ENCODE measurements around the gene SRGAP2C.
"Not testable (repeated sequence)": the region's sequence is repeated elsewhere in the genome, so short reads cannot be mapped to it uniquely, and the experiment has no call there.

SRGAP2C gene

GRCh38 chr1:121232445-121233125 is 47.8 kb downstream of the SRGAP2C start:
- H3K4me1 ChIP-seq (ENCODE audit: control extremely low read depth in 1 of 4, control insufficient read depth in 4 of 4, insufficient read depth in 4 of 4, low read length in 3 of 4); H3K9me3 ChIP-seq (ENCODE audit: control extremely low read depth in 1 of 5, control insufficient read depth in 4 of 5, insufficient read depth in 2 of 5, low read depth in 1 of 5, low read length in 4 of 5); CTCF ChIA-PET; H3K27ac ChIP-seq (ENCODE audit: insufficient read depth in 1 of 2, low read depth in 1 of 2, low read length in 2 of 2, poor library complexity in 1 of 2, severe bottlenecking in 2 of 2); H3K36me3 ChIP-seq (ENCODE audit: control insufficient read depth in 4 of 4, insufficient read depth in 4 of 4, low read length in 3 of 4); H3K4me3 ChIP-seq (ENCODE audit: control insufficient read depth in 1 of 7, extremely low read depth in 1 of 7, insufficient read depth in 4 of 7, low read depth in 2 of 7, low read length in 6 of 7); H3K27me3 ChIP-seq (replicated peaks in 2 of 5; ENCODE audit: control insufficient read depth in 4 of 5, insufficient read depth in 5 of 5, low read length in 4 of 5); POLR2A ChIA-PET: not testable (repeated sequence)
- peak in 1 of 3 donors; percentile 0 for DNase-seq
- WGBS (ENCODE audit: insufficient coverage) = no CpG with 5 or more reads among the region's 4 CpGs

- H3K4me3 ChIP-seq (ENCODE audit: control insufficient read depth in 1 of 7, extremely low read depth in 1 of 7, insufficient read depth in 4 of 7, low read depth in 2 of 7, low read length in 6 of 7); H3K27ac ChIP-seq (ENCODE audit: insufficient read depth in 1 of 2, low read depth in 1 of 2, low read length in 2 of 2, poor library complexity in 1 of 2, severe bottlenecking in 2 of 2); H3K4me1 ChIP-seq (ENCODE audit: control extremely low read depth in 1 of 4, control insufficient read depth in 4 of 4, insufficient read depth in 4 of 4, low read length in 3 of 4); H3K9me3 ChIP-seq (ENCODE audit: control extremely low read depth in 1 of 5, control insufficient read depth in 4 of 5, insufficient read depth in 2 of 5, low read depth in 1 of 5, low read length in 4 of 5); POLR2A ChIA-PET; DNase-seq; H3K36me3 ChIP-seq (ENCODE audit: control insufficient read depth in 4 of 4, insufficient read depth in 4 of 4, low read length in 3 of 4); CTCF ChIA-PET; H3K27me3 ChIP-seq (replicated peaks in 2 of 5; ENCODE audit: control insufficient read depth in 4 of 5, insufficient read depth in 5 of 5, low read length in 4 of 5): not testable (repeated sequence)
- no CpG with 5 or more reads among the region's 6 CpGs for WGBS (ENCODE audit: insufficient coverage)
These were observed 49.5 kb downstream of the SRGAP2C start for GRCh38 chr1:121234090-121234759.

- H3K4me3 ChIP-seq (ENCODE audit: control insufficient read depth in 1 of 7, extremely low read depth in 1 of 7, insufficient read depth in 4 of 7, low read depth in 2 of 7, low read length in 6 of 7); H3K9me3 ChIP-seq (ENCODE audit: control extremely low read depth in 1 of 5, control insufficient read depth in 4 of 5, insufficient read depth in 2 of 5, low read depth in 1 of 5, low read length in 4 of 5); H3K27ac ChIP-seq (ENCODE audit: insufficient read depth in 1 of 2, low read depth in 1 of 2, low read length in 2 of 2, poor library complexity in 1 of 2, severe bottlenecking in 2 of 2); H3K4me1 ChIP-seq (ENCODE audit: control extremely low read depth in 1 of 4, control insufficient read depth in 4 of 4, insufficient read depth in 4 of 4, low read length in 3 of 4); CTCF ChIA-PET; DNase-seq; POLR2A ChIA-PET; H3K36me3 ChIP-seq (ENCODE audit: control insufficient read depth in 4 of 4, insufficient read depth in 4 of 4, low read length in 3 of 4); H3K27me3 ChIP-seq (replicated peaks in 2 of 5; ENCODE audit: control insufficient read depth in 4 of 5, insufficient read depth in 5 of 5, low read length in 4 of 5): not testable (repeated sequence)
- no CpG with 5 or more reads among the region's 1 CpG for WGBS (ENCODE audit: insufficient coverage)
These were observed 53.6 kb downstream of the SRGAP2C start for GRCh38 chr1:121238384-121238783.

- POLR2A ChIA-PET; H3K36me3 ChIP-seq (ENCODE audit: control insufficient read depth in 4 of 4, insufficient read depth in 4 of 4, low read length in 3 of 4); H3K9me3 ChIP-seq (ENCODE audit: control extremely low read depth in 1 of 5, control insufficient read depth in 4 of 5, insufficient read depth in 2 of 5, low read depth in 1 of 5, low read length in 4 of 5); H3K4me1 ChIP-seq (ENCODE audit: control extremely low read depth in 1 of 4, control insufficient read depth in 4 of 4, insufficient read depth in 4 of 4, low read length in 3 of 4); CTCF ChIA-PET; H3K27me3 ChIP-seq (replicated peaks in 2 of 5; ENCODE audit: control insufficient read depth in 4 of 5, insufficient read depth in 5 of 5, low read length in 4 of 5); DNase-seq; H3K27ac ChIP-seq (ENCODE audit: insufficient read depth in 1 of 2, low read depth in 1 of 2, low read length in 2 of 2, poor library complexity in 1 of 2, severe bottlenecking in 2 of 2); H3K4me3 ChIP-seq (ENCODE audit: control insufficient read depth in 1 of 7, extremely low read depth in 1 of 7, insufficient read depth in 4 of 7, low read depth in 2 of 7, low read length in 6 of 7): not testable (repeated sequence)
- no CpG with 5 or more reads among the region's 1 CpG for WGBS (ENCODE audit: insufficient coverage)
These were observed 59.1 kb downstream of the SRGAP2C start for GRCh38 chr1:121243913-121244312.

- no CpG with 5 or more reads among the region's 2 CpGs for WGBS (ENCODE audit: insufficient coverage)
- H3K4me1 ChIP-seq (ENCODE audit: control extremely low read depth in 1 of 4, control insufficient read depth in 4 of 4, insufficient read depth in 4 of 4, low read length in 3 of 4); H3K9me3 ChIP-seq (ENCODE audit: control extremely low read depth in 1 of 5, control insufficient read depth in 4 of 5, insufficient read depth in 2 of 5, low read depth in 1 of 5, low read length in 4 of 5); H3K27ac ChIP-seq (ENCODE audit: insufficient read depth in 1 of 2, low read depth in 1 of 2, low read length in 2 of 2, poor library complexity in 1 of 2, severe bottlenecking in 2 of 2); CTCF ChIA-PET; H3K27me3 ChIP-seq (replicated peaks in 2 of 5; ENCODE audit: control insufficient read depth in 4 of 5, insufficient read depth in 5 of 5, low read length in 4 of 5); H3K36me3 ChIP-seq (ENCODE audit: control insufficient read depth in 4 of 4, insufficient read depth in 4 of 4, low read length in 3 of 4); H3K4me3 ChIP-seq (ENCODE audit: control insufficient read depth in 1 of 7, extremely low read depth in 1 of 7, insufficient read depth in 4 of 7, low read depth in 2 of 7, low read length in 6 of 7); DNase-seq; POLR2A ChIA-PET: not testable (repeated sequence)
These were observed 61.6 kb downstream of the SRGAP2C start for GRCh38 chr1:121246399-121246798.

GRCh38 chr1:121252656-121253055 is 67.9 kb downstream of the SRGAP2C start:
- H3K27ac ChIP-seq (ENCODE audit: insufficient read depth in 1 of 2, low read depth in 1 of 2, low read length in 2 of 2, poor library complexity in 1 of 2, severe bottlenecking in 2 of 2); POLR2A ChIA-PET; H3K36me3 ChIP-seq (ENCODE audit: control insufficient read depth in 4 of 4, insufficient read depth in 4 of 4, low read length in 3 of 4); H3K4me3 ChIP-seq (ENCODE audit: control insufficient read depth in 1 of 7, extremely low read depth in 1 of 7, insufficient read depth in 4 of 7, low read depth in 2 of 7, low read length in 6 of 7); DNase-seq; H3K9me3 ChIP-seq (ENCODE audit: control extremely low read depth in 1 of 5, control insufficient read depth in 4 of 5, insufficient read depth in 2 of 5, low read depth in 1 of 5, low read length in 4 of 5); H3K4me1 ChIP-seq (ENCODE audit: control extremely low read depth in 1 of 4, control insufficient read depth in 4 of 4, insufficient read depth in 4 of 4, low read length in 3 of 4); H3K27me3 ChIP-seq (replicated peaks in 2 of 5; ENCODE audit: control insufficient read depth in 4 of 5, insufficient read depth in 5 of 5, low read length in 4 of 5); CTCF ChIA-PET: not testable (repeated sequence)
- WGBS (ENCODE audit: insufficient coverage) = no CpG with 5 or more reads among the region's 4 CpGs

GRCh38 chr1:121254618-121255017 is 69.8 kb downstream of the SRGAP2C start:
- H3K4me1 ChIP-seq (ENCODE audit: control extremely low read depth in 1 of 4, control insufficient read depth in 4 of 4, insufficient read depth in 4 of 4, low read length in 3 of 4); H3K27ac ChIP-seq (ENCODE audit: insufficient read depth in 1 of 2, low read depth in 1 of 2, low read length in 2 of 2, poor library complexity in 1 of 2, severe bottlenecking in 2 of 2); POLR2A ChIA-PET; H3K27me3 ChIP-seq (replicated peaks in 2 of 5; ENCODE audit: control insufficient read depth in 4 of 5, insufficient read depth in 5 of 5, low read length in 4 of 5); DNase-seq; H3K9me3 ChIP-seq (ENCODE audit: control extremely low read depth in 1 of 5, control insufficient read depth in 4 of 5, insufficient read depth in 2 of 5, low read depth in 1 of 5, low read length in 4 of 5); H3K4me3 ChIP-seq (ENCODE audit: control insufficient read depth in 1 of 7, extremely low read depth in 1 of 7, insufficient read depth in 4 of 7, low read depth in 2 of 7, low read length in 6 of 7); CTCF ChIA-PET; H3K36me3 ChIP-seq (ENCODE audit: control insufficient read depth in 4 of 4, insufficient read depth in 4 of 4, low read length in 3 of 4): not testable (repeated sequence)

Data from common myeloid progenitor, CD34-positive (primary cell).